Gastrocnemius medialis (tissue), 4 donors: ENCODE measurements around the gene VMAC.

Source experiments
- POLR2A ChIP-seq, 2 donors: fragments of 450-650 bp; IDR thresholded peaks; one replicate each; pipeline ENCODE4 v1.6.1; 2017; ENCODE audit warnings: antibody characterized with exemption in 2 of 2, mild to moderate bottlenecking in 2 of 2, moderate library complexity in 2 of 2
- TF ChIP-seq, protein P1 (sequence below), 5 experiments: fragments of 450-650 bp in 3 of 5; fragments of 200-600 bp in 2 of 5; sonication (generic) in 2 of 5; IDR thresholded peaks in 4 of 5; conservative IDR thresholded peaks in 1 of 5; 1 replicate in 4 of 5; 2 replicates in 1 of 5; pipeline ENCODE4 v1.5.1; 2016 to 2019; ENCODE audit warnings: antibody characterized with exemption in 5 of 5, mild to moderate bottlenecking in 3 of 5, moderate library complexity in 3 of 5

GRCh38 chr19:5867201-5868136 lies 37.2 kb upstream of the VMAC start:
- no peak for TF ChIP-seq POLR2A (IDR thresholded peaks at IDR 0.05)
- TF ChIP-seq, protein P1, sequence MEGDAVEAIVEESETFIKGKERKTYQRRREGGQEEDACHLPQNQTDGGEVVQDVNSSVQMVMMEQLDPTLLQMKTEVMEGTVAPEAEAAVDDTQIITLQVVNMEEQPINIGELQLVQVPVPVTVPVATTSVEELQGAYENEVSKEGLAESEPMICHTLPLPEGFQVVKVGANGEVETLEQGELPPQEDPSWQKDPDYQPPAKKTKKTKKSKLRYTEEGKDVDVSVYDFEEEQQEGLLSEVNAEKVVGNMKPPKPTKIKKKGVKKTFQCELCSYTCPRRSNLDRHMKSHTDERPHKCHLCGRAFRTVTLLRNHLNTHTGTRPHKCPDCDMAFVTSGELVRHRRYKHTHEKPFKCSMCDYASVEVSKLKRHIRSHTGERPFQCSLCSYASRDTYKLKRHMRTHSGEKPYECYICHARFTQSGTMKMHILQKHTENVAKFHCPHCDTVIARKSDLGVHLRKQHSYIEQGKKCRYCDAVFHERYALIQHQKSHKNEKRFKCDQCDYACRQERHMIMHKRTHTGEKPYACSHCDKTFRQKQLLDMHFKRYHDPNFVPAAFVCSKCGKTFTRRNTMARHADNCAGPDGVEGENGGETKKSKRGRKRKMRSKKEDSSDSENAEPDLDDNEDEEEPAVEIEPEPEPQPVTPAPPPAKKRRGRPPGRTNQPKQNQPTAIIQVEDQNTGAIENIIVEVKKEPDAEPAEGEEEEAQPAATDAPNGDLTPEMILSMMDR (IDR thresholded peaks at IDR 0.05 in 4 of 5, conservative IDR thresholded peaks at IDR 0.05 in 1 of 5): no peak
